OCI-LY7 (cell line): Measurements from ENCODE around the gene FHL3. TPM values are rescaled to one million over a fixed set of nuclear protein-coding genes. Genes with fewer than 3 reads are reported as not detected.

ENCODE experiments used
- BruUV-seq: library from RNA; stranded (reverse); fragments of 400-500 nt; replicated peaks from 2 replicates; lab custom pipeline; 2021; lab: Mats Ljungman, UMichigan
- CTCF ChIA-PET: fragments of 300-600 bp; sonication (Branson Sonifier 250); formaldehyde crosslinking; loops from one replicate; lab custom pipeline; 2022; ENCODE audit warnings: antibody characterized with exemption; ENCODE audit not compliant: unreplicated experiment; lab: Charles Lee
- POLR2A ChIA-PET: fragments of 300-600 bp; sonication (Branson Sonifier 250); formaldehyde crosslinking; loops from one replicate; lab custom pipeline; 2022; ENCODE audit warnings: antibody characterized with exemption; lab: Charles Lee
- DNase-seq: peaks from one replicate; pipeline ENCODE4 v3.0.0-alpha.2; 2015; ENCODE audit warnings: low spot score
- H2AFZ ChIP-seq: fragments of 200-600 bp; sonication (generic), shearing (Covaris generic); 2 replicates; pipeline ENCODE4 v1.6.1; 2014; ENCODE audit warnings: mild to moderate bottlenecking, antibody characterized with exemption, low read length, moderate library complexity
- H3K27ac ChIP-seq: fragments of 200-600 bp; sonication (generic); 2 replicates; pipeline ENCODE4 v1.5.1; 2014; ENCODE audit warnings: mixed run types, low read depth, mild to moderate bottlenecking, moderate library complexity, low read length, inconsistent platforms; ENCODE audit not compliant: poor library complexity, severe bottlenecking
- H3K36me3 ChIP-seq: fragments of 200-600 bp; sonication (generic); 2 replicates; pipeline ENCODE4 v1.6.1; 2014; ENCODE audit warnings: mild to moderate bottlenecking, antibody characterized with exemption, low read length, moderate library complexity, mixed read lengths; ENCODE audit not compliant: insufficient read depth
- H3K4me1 ChIP-seq: fragments of 200-600 bp; sonication (generic); 2 replicates; pipeline ENCODE4 v1.5.1; 2014; ENCODE audit warnings: mild to moderate bottlenecking, low read length; ENCODE audit not compliant: insufficient read depth, poor library complexity, severe bottlenecking
- H3K4me2 ChIP-seq: fragments of 200-600 bp; sonication (generic); 2 replicates; pipeline ENCODE4 v1.6.1; 2014; ENCODE audit warnings: mild to moderate bottlenecking, low read length
- H3K4me3 ChIP-seq: fragments of 200-600 bp; sonication (generic); 2 replicates; pipeline ENCODE4 v1.5.1; 2014; ENCODE audit warnings: mild to moderate bottlenecking, low read depth, low read length; ENCODE audit not compliant: poor library complexity, severe bottlenecking
- H3K79me2 ChIP-seq: fragments of 200-600 bp; sonication (generic); 2 replicates; pipeline ENCODE4 v1.6.1; 2016; ENCODE audit warnings: low read depth, mild to moderate bottlenecking, low read length, moderate library complexity, mixed read lengths; ENCODE audit not compliant: insufficient read depth
- H3K9me2 ChIP-seq: fragments of 200-600 bp; sonication (generic); 2 replicates; pipeline ENCODE4 v1.6.1; 2016; ENCODE audit warnings: mild to moderate bottlenecking, low read length, mixed read lengths; ENCODE audit not compliant: insufficient read depth
- H3K9me3 ChIP-seq: fragments of 200-600 bp; sonication (generic); 2 replicates; pipeline ENCODE4 v1.6.1; 2014; ENCODE audit warnings: mild to moderate bottlenecking, mixed run types, low read length, mixed read lengths
- H4K20me1 ChIP-seq: fragments of 200-600 bp; sonication (generic); 2 replicates; pipeline ENCODE4 v1.6.1; 2014; ENCODE audit warnings: mild to moderate bottlenecking, antibody characterized with exemption, low read length, moderate library complexity, mixed read lengths; ENCODE audit not compliant: insufficient read depth
- EZH2phosphoT487 ChIP-seq: fragments of 200-600 bp; sonication (generic); IDR thresholded peaks from 2 replicates; pipeline ENCODE4 v1.6.1; 2018; ENCODE audit warnings: low read depth, borderline replicate concordance, mild to moderate bottlenecking, mixed run types, antibody characterized with exemption, low read length, moderate library complexity, mixed read lengths
- intact Hi-C: fragments of 100-400 bp; cut with micrococcal nuclease; formaldehyde crosslinking; loops from one replicate; pipeline ENCODE4 v1.10.0; 2022; ENCODE audit not compliant: unreplicated experiment
- total RNA-seq, 2 experiments: library from RNA; depleted of rRNA in 1 of 2; stranded (reverse); fragments of >200 nt in 1 of 2; shearing (Covaris generic) in 1 of 2; gene quantifications; 2 replicates each; pipeline ENCODE4 v1.2.3, GENCODE V29; 2014 to 2022
- TF ChIP-seq, protein P1 (sequence below): fragments of 200-600 bp; sonication (generic); conservative IDR thresholded peaks from 2 replicates; pipeline ENCODE4 v1.5.1; 2014; ENCODE audit warnings: mild to moderate bottlenecking, antibody characterized with exemption, low read length, moderate library complexity, mixed read lengths

The FHL3 gene
- total RNA-seq, 2 experiments from 2014 or later = 0.63 to 1.8 TPM

DNA sequence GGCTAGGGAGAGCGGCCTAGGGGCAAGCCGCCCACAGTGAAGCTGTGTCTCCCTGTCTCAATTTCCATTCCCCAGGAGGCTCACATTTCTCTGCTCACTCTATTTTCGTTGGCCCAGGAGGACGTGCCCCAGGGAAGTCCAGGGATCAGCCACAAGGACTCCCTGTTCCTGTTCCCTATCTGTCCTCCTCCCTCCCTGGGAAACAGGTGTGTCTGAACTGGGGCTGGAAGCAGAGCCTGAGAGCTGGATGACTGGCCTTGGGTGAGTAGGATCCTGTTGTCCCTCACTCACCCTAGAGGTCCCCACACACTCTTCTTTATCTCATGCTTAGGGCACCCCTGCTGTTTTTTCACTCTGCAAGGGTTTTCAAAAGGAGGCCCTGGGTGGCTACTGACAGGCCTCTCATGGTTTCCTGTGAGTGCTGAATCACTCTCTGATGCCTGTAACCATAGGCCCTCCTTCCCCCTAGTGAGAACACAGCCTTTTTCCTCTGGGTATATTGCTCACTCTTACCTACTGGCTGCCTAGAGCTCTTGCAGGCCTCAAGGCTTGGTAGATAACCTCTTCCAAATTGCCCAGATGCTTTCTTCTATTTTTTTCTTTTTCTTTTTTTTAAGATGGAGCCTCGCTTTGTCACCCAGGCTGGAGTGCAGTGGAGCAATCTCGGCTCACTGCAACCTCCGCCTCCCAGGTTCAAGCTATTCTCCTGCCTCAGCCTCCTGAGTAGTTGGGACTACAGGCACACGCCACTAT is 4.0 kb upstream of the FHL3 start:
- Histone ChIP-seq H3K9me3 (no peaks in the 10 kb centered on the region), H2AFZ (no peak overlapping the region), H3K27ac (no peak overlapping the region), H4K20me1 (peaks cover 8% of the 10 kb centered on the region), H3K4me2 (no peak overlapping the region), H3K36me3 (peaks cover 4% of the 10 kb centered on the region; the same call in 1 of the 2 replicates), H3K79me2 (peaks cover 17% of the 10 kb centered on the region), H3K9me2 (no peaks in the 10 kb centered on the region), H3K4me3 (no peak overlapping the region), H3K4me1 (peaks cover 23% of the 10 kb centered on the region)
- DNase-seq = no peak
- CTCF ChIA-PET = no interaction called here
- intact Hi-C loops = no loop called here
- POLR2A ChIA-PET = no interaction called here
- BruUV-seq = no TSS peak
- no peak for TF ChIP-seq EZH2phosphoT487
- TF ChIP-seq, protein P1, sequence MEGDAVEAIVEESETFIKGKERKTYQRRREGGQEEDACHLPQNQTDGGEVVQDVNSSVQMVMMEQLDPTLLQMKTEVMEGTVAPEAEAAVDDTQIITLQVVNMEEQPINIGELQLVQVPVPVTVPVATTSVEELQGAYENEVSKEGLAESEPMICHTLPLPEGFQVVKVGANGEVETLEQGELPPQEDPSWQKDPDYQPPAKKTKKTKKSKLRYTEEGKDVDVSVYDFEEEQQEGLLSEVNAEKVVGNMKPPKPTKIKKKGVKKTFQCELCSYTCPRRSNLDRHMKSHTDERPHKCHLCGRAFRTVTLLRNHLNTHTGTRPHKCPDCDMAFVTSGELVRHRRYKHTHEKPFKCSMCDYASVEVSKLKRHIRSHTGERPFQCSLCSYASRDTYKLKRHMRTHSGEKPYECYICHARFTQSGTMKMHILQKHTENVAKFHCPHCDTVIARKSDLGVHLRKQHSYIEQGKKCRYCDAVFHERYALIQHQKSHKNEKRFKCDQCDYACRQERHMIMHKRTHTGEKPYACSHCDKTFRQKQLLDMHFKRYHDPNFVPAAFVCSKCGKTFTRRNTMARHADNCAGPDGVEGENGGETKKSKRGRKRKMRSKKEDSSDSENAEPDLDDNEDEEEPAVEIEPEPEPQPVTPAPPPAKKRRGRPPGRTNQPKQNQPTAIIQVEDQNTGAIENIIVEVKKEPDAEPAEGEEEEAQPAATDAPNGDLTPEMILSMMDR = no peak

DNA sequence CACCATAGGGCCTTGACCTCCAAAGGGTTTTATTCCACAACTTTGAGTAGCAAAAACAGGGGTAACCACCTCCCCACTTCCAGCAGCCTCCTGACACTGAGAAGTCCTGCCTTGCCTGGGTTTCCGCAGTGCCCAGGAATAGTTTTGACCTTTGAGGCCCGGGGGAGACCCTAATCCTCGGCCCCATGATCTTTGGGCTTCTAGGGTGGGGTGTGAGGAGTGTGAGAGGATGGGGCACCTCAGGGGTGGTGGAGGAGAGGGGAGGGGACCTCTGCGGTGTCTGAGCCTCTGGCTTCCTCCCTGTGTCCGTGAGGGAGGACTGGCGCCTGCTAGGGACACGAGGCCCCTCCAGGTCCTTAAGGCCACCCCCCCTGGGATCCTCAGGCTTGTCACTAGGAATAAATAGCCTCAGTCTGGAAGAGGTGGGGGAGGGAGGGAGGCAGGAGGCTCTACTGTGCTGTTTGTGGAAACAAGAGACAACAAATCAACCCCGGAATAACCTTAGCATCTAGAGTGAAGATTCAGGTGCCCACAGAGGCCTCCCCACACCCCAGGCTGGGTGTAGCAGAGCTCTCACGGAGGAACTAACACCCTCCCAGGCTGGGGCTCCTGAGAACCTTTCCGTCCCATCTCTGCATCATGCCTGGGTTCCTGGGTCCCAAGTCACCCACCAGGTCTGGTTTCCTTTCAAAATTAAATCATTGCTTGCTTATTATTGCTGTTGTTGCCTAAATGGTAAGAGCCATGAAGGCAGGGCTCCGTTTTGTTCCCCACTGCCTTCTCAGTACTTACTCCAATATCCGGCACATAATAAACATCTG is 904 bp upstream of the FHL3 start:
- ChIA-PET CTCF (no interaction called here), POLR2A (no interaction called here)
- BruUV-seq = no TSS peak
- no peak overlapping the region for H3K4me3 ChIP-seq
- no peaks in the 10 kb centered on the region for H3K9me3 ChIP-seq
- H3K9me2 ChIP-seq = no peaks in the 10 kb centered on the region
- peaks cover 16% of the 10 kb centered on the region for H3K4me1 ChIP-seq
- no peak for TF ChIP-seq EZH2phosphoT487
- TF ChIP-seq, protein P1 = no peak
- no peak overlapping the region for H3K27ac ChIP-seq
- no peaks in the 10 kb centered on the region for H3K79me2 ChIP-seq
- H2AFZ ChIP-seq = no peak overlapping the region
- intact Hi-C loops = no loop called here
- H4K20me1 ChIP-seq = no peaks in the 10 kb centered on the region
- no peak overlapping the region for H3K4me2 ChIP-seq
- H3K36me3 ChIP-seq = no peaks in the 10 kb centered on the region
- no peak for DNase-seq
